Esophagus squamous epithelium (tissue), 5 donors: ENCODE results near the gene NFKBIB. TPM values are rescaled to one million over a fixed set of nuclear protein-coding genes. Genes with fewer than 3 reads are reported as not detected.

ENCODE experiments used
- DNase-seq: peaks from one replicate; lab custom pipeline; 2025; lab: John Stamatoyannopoulos, UW
- H3K27ac ChIP-seq, 4 donors: fragments of 200-600 bp; sonication (generic); one replicate each; pipeline ENCODE4 v1.5.1; 2016 to 2019; ENCODE audit warnings: mild to moderate bottlenecking in 1 of 4
- H3K27me3 ChIP-seq, 4 donors: fragments of 200-600 bp; sonication (generic); 1 replicate in 3 of 4; 2 replicates in 1 of 4; pipeline versions ENCODE4 v1.5.1 to v1.6.0; 2017 to 2021; ENCODE audit warnings: antibody characterized with exemption in 1 of 4
- H3K36me3 ChIP-seq, 3 donors: fragments of 200-600 bp; sonication (generic); one replicate each; pipeline ENCODE4 v1.5.1; 2016 to 2019
- H3K4me1 ChIP-seq, 3 donors: fragments of 200-600 bp; sonication (generic); one replicate each; pipeline ENCODE4 v1.5.1; 2017 to 2019
- H3K4me3 ChIP-seq, 4 donors: fragments of 200-600 bp; sonication (generic); 1 replicate in 3 of 4; 2 replicates in 1 of 4; pipeline ENCODE4 v1.5.1; 2016 to 2019; ENCODE audit warnings: mild to moderate bottlenecking in 2 of 4, moderate library complexity in 1 of 4
- H3K9me3 ChIP-seq, 3 donors: fragments of 200-600 bp; sonication (generic); one replicate each; pipeline ENCODE4 v1.5.1; 2016 to 2019
- POLR2A ChIP-seq, 4 donors: fragments of 450-650 bp; IDR thresholded peaks; one replicate each; pipeline ENCODE4 v1.6.1; 2017; ENCODE audit warnings: antibody characterized with exemption in 4 of 4, mild to moderate bottlenecking in 4 of 4, moderate library complexity in 3 of 4
- WGBS, 2 donors: methylation state at CpG; one replicate each; pipeline ENCODE4 v1.1.5; 2018; 5-methylcytosine and 5-hydroxymethylcytosine counted together
- intact Hi-C: fragments of 100-400 bp; cut with DNase I; formaldehyde crosslinking; loops from one replicate; pipeline ENCODE4 v1.15.0; 2022
- total RNA-seq, 4 donors: library from RNA; depleted of rRNA; stranded (reverse); fragments of >200 nt; gene quantifications; one replicate each; pipeline ENCODE4 v1.1.0, GENCODE V29; 2016
- TF ChIP-seq, protein P1 (sequence below), 6 experiments: fragments of 450-650 bp in 4 of 6; fragments of 200-600 bp in 2 of 6; sonication (generic) in 2 of 6; IDR thresholded peaks; one replicate each; pipeline ENCODE4 v1.5.1; 2016 to 2019; ENCODE audit warnings: antibody characterized with exemption in 6 of 6, mild to moderate bottlenecking in 4 of 6, moderate library complexity in 4 of 6
- donor health status: DM: yes; HTN: yes; CAD: no.

Gene NFKBIB
- total RNA-seq, 4 donors from 2014 or later: 22.0 to 34.0 (median 26.7) TPM

DNA sequence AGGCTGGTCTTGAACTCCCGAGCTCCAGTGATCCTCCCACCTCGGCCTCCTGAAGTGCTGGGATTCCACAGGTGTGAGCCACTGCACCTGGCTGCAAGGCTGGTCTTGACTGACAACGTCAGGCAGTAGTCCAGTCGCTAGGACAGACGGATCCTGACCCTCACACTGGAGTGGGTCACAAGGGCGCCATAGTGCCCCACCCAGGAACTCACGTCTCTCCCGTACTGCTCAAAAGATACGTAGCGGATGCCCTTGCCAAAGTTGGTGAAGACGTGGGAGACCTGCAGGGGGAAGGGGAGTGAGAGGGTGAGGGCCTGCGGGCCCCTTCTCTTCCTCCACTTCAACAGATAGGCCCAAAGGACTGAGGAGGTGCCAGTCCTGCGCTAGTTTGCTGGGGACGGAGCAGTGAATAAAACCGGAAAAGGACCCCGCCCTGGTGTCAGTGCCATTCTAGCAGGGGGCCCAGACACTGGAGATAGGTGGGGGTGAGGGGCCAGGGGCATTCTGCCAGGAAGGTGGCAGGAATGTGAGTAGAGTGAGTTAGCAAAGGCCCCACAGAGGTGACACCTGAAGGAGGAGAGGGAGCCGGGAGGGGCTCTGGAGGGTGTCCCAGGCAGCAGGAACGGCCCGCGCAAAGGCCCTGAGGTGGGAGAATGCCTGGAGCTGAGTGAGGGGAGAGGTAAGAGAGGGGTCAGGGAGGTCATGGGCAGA lies 42.9 kb downstream of the NFKBIB start:
- H3K27ac ChIP-seq: no peak overlapping the region
- no peaks in the 10 kb centered on the region for H3K4me1 ChIP-seq
- no peak for DNase-seq
- H3K4me3 ChIP-seq: no peak overlapping the region
- H3K27me3 ChIP-seq: no peaks in the 10 kb centered on the region
- 84 to 89% methylated on average over 6 to 11 of the region's 20 CpGs for WGBS, 2 donors
- peaks cover 0 to 13% (median 0%) of the 10 kb centered on the region in 3 donors for H3K36me3 ChIP-seq
- TF ChIP-seq, protein P1, sequence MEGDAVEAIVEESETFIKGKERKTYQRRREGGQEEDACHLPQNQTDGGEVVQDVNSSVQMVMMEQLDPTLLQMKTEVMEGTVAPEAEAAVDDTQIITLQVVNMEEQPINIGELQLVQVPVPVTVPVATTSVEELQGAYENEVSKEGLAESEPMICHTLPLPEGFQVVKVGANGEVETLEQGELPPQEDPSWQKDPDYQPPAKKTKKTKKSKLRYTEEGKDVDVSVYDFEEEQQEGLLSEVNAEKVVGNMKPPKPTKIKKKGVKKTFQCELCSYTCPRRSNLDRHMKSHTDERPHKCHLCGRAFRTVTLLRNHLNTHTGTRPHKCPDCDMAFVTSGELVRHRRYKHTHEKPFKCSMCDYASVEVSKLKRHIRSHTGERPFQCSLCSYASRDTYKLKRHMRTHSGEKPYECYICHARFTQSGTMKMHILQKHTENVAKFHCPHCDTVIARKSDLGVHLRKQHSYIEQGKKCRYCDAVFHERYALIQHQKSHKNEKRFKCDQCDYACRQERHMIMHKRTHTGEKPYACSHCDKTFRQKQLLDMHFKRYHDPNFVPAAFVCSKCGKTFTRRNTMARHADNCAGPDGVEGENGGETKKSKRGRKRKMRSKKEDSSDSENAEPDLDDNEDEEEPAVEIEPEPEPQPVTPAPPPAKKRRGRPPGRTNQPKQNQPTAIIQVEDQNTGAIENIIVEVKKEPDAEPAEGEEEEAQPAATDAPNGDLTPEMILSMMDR (IDR thresholded peaks at IDR 0.05): no peak
- no peak for TF ChIP-seq POLR2A (IDR thresholded peaks at IDR 0.05)
- no peaks in the 10 kb centered on the region for H3K9me3 ChIP-seq
- intact Hi-C loops: no loop called here

GRCh38 chr19:38944981-38945506 lies 45.3 kb downstream of the NFKBIB start:
- Histone ChIP-seq H3K9me3 (no peaks in the 10 kb centered on the region), H3K36me3 (peaks cover 0 to 13% (median 0%) of the 10 kb centered on the region in 3 donors), H3K4me3 (no peak overlapping the region), H3K27ac (no peak overlapping the region), H3K27me3 (no peaks in the 10 kb centered on the region), H3K4me1 (peaks cover 2 to 7% (median 5%) of the 10 kb centered on the region in 3 donors)
- WGBS, 2 donors: 80% methylated on average over 1 of the region's 12 CpGs; no CpG with 5 or more reads in 1 of the 2 donors
- DNase-seq: no peak
- intact Hi-C loops: no loop called here
- TF ChIP-seq POLR2A (IDR thresholded peaks at IDR 0.05): no peak
- TF ChIP-seq, protein P1 (IDR thresholded peaks at IDR 0.05): no peak

- no peak overlapping the region for H3K27ac ChIP-seq
- intact Hi-C loops: no loop called here
- H3K36me3 ChIP-seq: peaks cover 0 to 13% (median 0%) of the 10 kb centered on the region in 3 donors
- WGBS, 2 donors: 87 to 100% methylated on average over 2 to 3 of the region's 3 CpGs
- no peaks in the 10 kb centered on the region for H3K27me3 ChIP-seq
- H3K4me3 ChIP-seq: no peak overlapping the region
- H3K4me1 ChIP-seq: peaks cover 6 to 14% (median 10%) of the 10 kb centered on the region in 3 donors
- no peak for TF ChIP-seq POLR2A (IDR thresholded peaks at IDR 0.05)
- TF ChIP-seq, protein P1 (IDR thresholded peaks at IDR 0.05): no peak
- no peaks in the 10 kb centered on the region for H3K9me3 ChIP-seq
- no peak for DNase-seq
Measured at GRCh38 chr19:38945562-38946228, 45.9 kb downstream of the NFKBIB start.

DNA sequence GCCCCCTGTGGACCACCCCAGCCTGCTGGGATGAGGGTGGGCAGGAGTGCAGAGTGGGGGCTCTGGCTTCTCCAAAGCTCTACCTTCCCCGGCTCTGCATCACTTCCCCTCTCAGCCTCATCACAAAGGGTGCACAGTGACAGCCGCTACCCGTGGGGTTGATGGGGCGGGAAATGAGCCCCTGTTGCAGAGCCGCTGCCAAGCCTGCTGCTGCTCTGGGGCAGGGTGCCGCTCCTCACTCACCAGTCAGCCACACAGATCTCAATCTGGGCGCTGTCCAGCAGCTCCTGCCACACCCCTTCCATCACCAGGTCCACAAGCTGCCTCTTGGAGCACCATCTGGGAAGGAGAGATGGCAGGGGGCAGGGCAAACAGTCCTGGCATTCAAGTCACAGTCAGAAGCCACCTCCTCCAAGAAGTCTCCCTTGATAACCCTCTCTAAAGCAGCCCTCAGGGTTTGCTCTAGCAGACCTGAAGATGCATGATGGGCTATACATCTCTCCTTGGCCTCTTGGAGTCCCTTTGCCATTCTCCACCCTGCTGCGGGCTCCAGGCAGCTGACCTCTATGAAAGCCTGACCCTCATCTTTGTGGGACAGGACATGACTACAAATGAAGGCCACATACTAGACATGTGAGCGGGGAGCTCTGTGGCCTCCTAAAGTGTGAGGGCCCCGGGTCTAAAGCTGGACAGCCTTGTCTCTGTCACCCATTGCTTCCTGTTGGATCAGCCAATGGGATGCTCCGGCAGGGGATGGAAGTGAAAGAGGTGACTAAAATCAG lies 46.7 kb downstream of the NFKBIB start:
- peaks cover 0 to 13% (median 0%) of the 10 kb centered on the region in 3 donors for H3K36me3 ChIP-seq
- no peak for DNase-seq
- TF ChIP-seq, protein P1 (IDR thresholded peaks at IDR 0.05): no peak
- no peak for TF ChIP-seq POLR2A (IDR thresholded peaks at IDR 0.05)
- 79 to 86% methylated on average over 6 to 8 of the region's 11 CpGs for WGBS, 2 donors
- H3K4me3 ChIP-seq: no peak overlapping the region
- H3K27me3 ChIP-seq: no peaks in the 10 kb centered on the region
- no peaks in the 10 kb centered on the region for H3K9me3 ChIP-seq
- H3K4me1 ChIP-seq: peaks cover 6 to 14% (median 10%) of the 10 kb centered on the region in 3 donors
- no peak overlapping the region for H3K27ac ChIP-seq
- intact Hi-C loops: no loop called here
